ENCODE results near the gene TICRR.

The TICRR gene

DNA sequence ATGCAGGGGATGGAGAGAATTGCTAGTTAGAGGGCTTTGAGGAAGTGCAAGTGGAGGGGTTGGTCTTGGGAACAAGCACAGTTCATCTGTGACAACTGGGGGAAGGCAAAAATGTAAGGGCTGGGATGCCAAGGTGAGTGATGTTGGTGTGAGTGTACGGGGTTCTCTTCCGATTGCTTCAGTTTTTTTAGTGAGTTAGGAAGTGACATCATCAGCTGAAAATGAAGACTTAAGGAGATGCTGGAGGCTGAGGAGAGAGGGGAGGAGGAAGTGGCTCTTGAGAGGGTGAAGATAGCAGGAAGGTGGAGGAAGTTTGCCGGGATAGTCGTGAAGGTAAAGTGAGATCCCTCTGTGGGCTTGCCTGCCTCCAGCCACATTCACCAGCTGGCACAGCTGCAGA, 12.7 kb downstream of the TICRR start:
- no peak overlapping the region for H3K4me3 ChIP-seq (ENCODE audit: low read depth, low read length)
- TF ChIP-seq, protein P1, sequence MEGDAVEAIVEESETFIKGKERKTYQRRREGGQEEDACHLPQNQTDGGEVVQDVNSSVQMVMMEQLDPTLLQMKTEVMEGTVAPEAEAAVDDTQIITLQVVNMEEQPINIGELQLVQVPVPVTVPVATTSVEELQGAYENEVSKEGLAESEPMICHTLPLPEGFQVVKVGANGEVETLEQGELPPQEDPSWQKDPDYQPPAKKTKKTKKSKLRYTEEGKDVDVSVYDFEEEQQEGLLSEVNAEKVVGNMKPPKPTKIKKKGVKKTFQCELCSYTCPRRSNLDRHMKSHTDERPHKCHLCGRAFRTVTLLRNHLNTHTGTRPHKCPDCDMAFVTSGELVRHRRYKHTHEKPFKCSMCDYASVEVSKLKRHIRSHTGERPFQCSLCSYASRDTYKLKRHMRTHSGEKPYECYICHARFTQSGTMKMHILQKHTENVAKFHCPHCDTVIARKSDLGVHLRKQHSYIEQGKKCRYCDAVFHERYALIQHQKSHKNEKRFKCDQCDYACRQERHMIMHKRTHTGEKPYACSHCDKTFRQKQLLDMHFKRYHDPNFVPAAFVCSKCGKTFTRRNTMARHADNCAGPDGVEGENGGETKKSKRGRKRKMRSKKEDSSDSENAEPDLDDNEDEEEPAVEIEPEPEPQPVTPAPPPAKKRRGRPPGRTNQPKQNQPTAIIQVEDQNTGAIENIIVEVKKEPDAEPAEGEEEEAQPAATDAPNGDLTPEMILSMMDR (IDR thresholded peaks at IDR 0.05; ENCODE audit: low read depth, low read length) = no peak

DNA sequence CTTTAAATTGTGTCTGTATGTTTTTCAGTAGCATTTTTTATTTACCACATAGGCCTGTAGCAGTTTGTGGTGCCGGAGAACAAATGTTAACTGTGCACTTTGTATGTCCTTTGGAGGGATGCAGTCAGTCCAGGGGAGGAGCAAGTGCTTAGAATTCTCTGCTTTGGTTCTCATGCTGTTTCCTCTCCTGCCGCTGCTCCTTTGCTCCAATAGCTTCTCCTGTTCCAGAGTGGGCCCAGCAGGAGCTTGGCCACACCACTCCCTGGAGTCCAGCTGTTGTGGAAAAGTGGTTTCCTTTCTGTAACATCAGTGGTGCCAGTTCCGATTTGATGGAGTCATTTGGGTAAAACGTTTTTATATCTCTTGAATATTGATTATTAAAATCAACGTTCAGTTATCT, 16.6 kb downstream of the TICRR start:
- no peak overlapping the region for H3K4me3 ChIP-seq (ENCODE audit: low read depth, low read length)
- TF ChIP-seq, protein P1 (IDR thresholded peaks at IDR 0.05; ENCODE audit: low read depth, low read length) = no peak

- H3K4me3 ChIP-seq (ENCODE audit: low read depth, low read length) = no peak overlapping the region
- TF ChIP-seq, protein P1 (IDR thresholded peaks at IDR 0.05; ENCODE audit: low read depth, low read length) = no peak
These were observed 17.7 kb downstream of the TICRR start for GRCh38 chr15:89593018-89593417.

DNA sequence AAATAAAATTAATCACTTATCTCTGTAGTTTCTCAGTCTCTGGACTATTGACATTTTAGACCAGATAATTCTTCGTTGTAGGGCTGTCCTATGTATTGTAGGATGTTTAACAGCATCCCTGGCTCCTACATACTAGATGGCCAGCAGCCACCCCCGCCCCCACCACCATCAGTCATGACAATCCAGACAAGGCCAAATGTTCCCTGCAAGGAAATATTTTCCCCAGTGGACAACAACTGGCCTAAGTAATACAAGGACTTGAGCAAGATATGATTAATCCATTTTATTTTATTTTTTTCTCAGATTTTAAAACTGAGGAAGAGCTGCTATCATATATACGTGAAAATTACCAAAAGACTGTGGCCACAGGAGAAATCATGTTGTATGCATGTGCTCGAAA, 23.8 kb downstream of the TICRR start:
- H3K4me3 ChIP-seq (ENCODE audit: low read depth, low read length) = no peak overlapping the region
- TF ChIP-seq, protein P1 (IDR thresholded peaks at IDR 0.05; ENCODE audit: low read depth, low read length) = no peak

- TF ChIP-seq, protein P1 (IDR thresholded peaks at IDR 0.05; ENCODE audit: low read depth, low read length) = no peak
- H3K4me3 ChIP-seq (ENCODE audit: low read depth, low read length) = no peak overlapping the region
These were observed 36.0 kb downstream of the TICRR start for GRCh38 chr15:89611317-89611716.

GRCh38 chr15:89613031-89613430, 37.8 kb downstream of the TICRR start:
- H3K4me3 ChIP-seq (ENCODE audit: low read depth, low read length) = no peak overlapping the region
- TF ChIP-seq, protein P1 (IDR thresholded peaks at IDR 0.05; ENCODE audit: low read depth, low read length) = no peak

DNA sequence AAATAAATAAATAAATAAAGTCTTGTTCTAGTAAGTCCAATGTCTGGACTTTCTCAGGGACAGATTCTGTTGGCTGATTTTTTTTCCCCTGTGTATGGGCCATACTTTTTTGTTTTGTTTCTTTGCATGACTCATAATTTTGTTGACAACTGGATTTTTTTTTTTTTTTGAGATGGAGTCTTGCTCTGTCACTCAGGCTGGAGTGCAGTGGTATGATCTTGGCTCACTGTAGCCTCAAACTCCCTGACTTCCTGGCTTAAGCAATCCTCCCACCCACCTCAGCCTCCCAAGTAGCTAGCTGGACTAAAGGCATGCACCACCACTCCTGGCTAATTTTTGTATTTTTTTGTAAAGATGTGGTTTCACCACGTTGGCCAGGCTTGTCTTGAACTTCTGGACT, 38.9 kb downstream of the TICRR start:
- TF ChIP-seq, protein P1 (IDR thresholded peaks at IDR 0.05; ENCODE audit: low read depth, low read length) = no peak
- H3K4me3 ChIP-seq (ENCODE audit: low read depth, low read length) = no peak overlapping the region
